HepG2 (cell line): ENCODE measurements around the gene TNFAIP1. TPM values are rescaled to one million over a fixed set of nuclear protein-coding genes. Genes with fewer than 3 reads are reported as not detected.

Experiments
- ATF2 ChIP-seq: sonication (generic); formaldehyde crosslinking; IDR thresholded peaks from 2 replicates; pipeline ENCODE4 v1.4.0; 2020; ENCODE audit warnings: missing genetic modification reagents
- CCDC6 ChIP-seq: sonication (generic); formaldehyde crosslinking; IDR thresholded peaks from 2 replicates; pipeline ENCODE4 v1.8.1; 2022; ENCODE audit warnings: mild to moderate bottlenecking, missing genetic modification reagents, moderate library complexity
- EP300 ChIP-seq, 3 experiments: sonication (generic) in 1 of 3; formaldehyde crosslinking in 1 of 3; IDR thresholded peaks; 2 replicates each; pipeline versions ENCODE4 v1.5.1 to v1.6.1; 2011 to 2020; ENCODE audit warnings: low read depth in 2 of 3, low read length in 2 of 3, borderline replicate concordance in 1 of 3, improper control_type of control experiment in 1 of 3, mild to moderate bottlenecking in 1 of 3, missing genetic modification reagents in 1 of 3, moderate library complexity in 1 of 3
- FOSL2 ChIP-seq: sonication (generic); formaldehyde crosslinking; IDR thresholded peaks from 2 replicates; pipeline ENCODE4 v1.4.0; 2020; ENCODE audit warnings: missing genetic modification reagents
- HBP1 ChIP-seq: IDR thresholded peaks from 2 replicates; pipeline ENCODE4 v1.6.1; 2016; ENCODE audit warnings: low read depth, control low read depth
- KLF16 ChIP-seq, 2 experiments: sonication (generic) in 1 of 2; formaldehyde crosslinking in 1 of 2; IDR thresholded peaks; 2 replicates each; pipeline versions ENCODE4 v1.6.1 to v1.8.0; 2016 to 2023; ENCODE audit warnings: missing genetic modification reagents in 2 of 2, missing compliant biosample characterization in 1 of 2
- LCORL ChIP-seq, 2 experiments: fragments of 450-650 bp in 1 of 2; sonication (generic) in 1 of 2; formaldehyde crosslinking in 1 of 2; IDR thresholded peaks; 2 replicates each; pipeline versions ENCODE4 v1.5.0 to v1.6.1; 2017 to 2020; ENCODE audit warnings: antibody characterized with exemption in 1 of 2, missing genetic modification reagents in 1 of 2
- NFYB ChIP-seq: sonication (generic); formaldehyde crosslinking; IDR thresholded peaks from 2 replicates; pipeline ENCODE4 v1.4.0; 2020; ENCODE audit warnings: missing genetic modification reagents
- NFYC ChIP-seq: IDR thresholded peaks from 2 replicates; pipeline ENCODE4 v1.6.1; 2016; ENCODE audit warnings: missing genetic modification reagents, missing compliant biosample characterization
- ONECUT2 ChIP-seq: sonication (generic); formaldehyde crosslinking; IDR thresholded peaks from 2 replicates; pipeline ENCODE4 v1.4.0; 2020; ENCODE audit warnings: missing genetic modification reagents
- RARG ChIP-seq: sonication (generic); formaldehyde crosslinking; IDR thresholded peaks from 2 replicates; pipeline ENCODE4 v1.4.0; 2020; ENCODE audit warnings: low read depth, mild to moderate bottlenecking, missing genetic modification reagents
- RCOR2 ChIP-seq: IDR thresholded peaks from 2 replicates; pipeline ENCODE4 v1.6.1; 2016; ENCODE audit warnings: missing biosample characterization, missing genetic modification reagents
- SNAPC4 ChIP-seq: sonication (generic); formaldehyde crosslinking; IDR thresholded peaks from 2 replicates; pipeline ENCODE4 v1.4.0; 2020; ENCODE audit warnings: mild to moderate bottlenecking, missing genetic modification reagents
- TGIF2 ChIP-seq: IDR thresholded peaks from 2 replicates; pipeline ENCODE4 v1.6.1; 2016; ENCODE audit warnings: control low read depth, missing compliant biosample characterization
- ZBTB20 ChIP-seq: sonication (generic); formaldehyde crosslinking; IDR thresholded peaks from 2 replicates; pipeline ENCODE4 v1.8.1; 2023; ENCODE audit warnings: missing genetic modification reagents, low read depth, mild to moderate bottlenecking, borderline replicate concordance
- ZNF34 ChIP-seq: sonication (generic); formaldehyde crosslinking; IDR thresholded peaks from 2 replicates; pipeline ENCODE4 v1.4.0; 2020; ENCODE audit warnings: mild to moderate bottlenecking, missing genetic modification reagents, borderline replicate concordance
- ZNF441 ChIP-seq: sonication (generic); formaldehyde crosslinking; IDR thresholded peaks from 2 replicates; pipeline ENCODE4 v1.7.0; 2021; ENCODE audit warnings: missing genetic modification reagents, borderline replicate concordance
- ZNF556 ChIP-seq: sonication (generic); formaldehyde crosslinking; IDR thresholded peaks from 2 replicates; pipeline ENCODE4 v1.4.0; 2020; ENCODE audit warnings: mild to moderate bottlenecking, missing genetic modification reagents, borderline replicate concordance
- ZNF780A ChIP-seq: sonication (generic); formaldehyde crosslinking; IDR thresholded peaks from 2 replicates; pipeline ENCODE4 v1.8.0; 2022; ENCODE audit warnings: mild to moderate bottlenecking, missing genetic modification reagents, moderate library complexity
- ZNF891 ChIP-seq: sonication (generic); formaldehyde crosslinking; IDR thresholded peaks from 2 replicates; pipeline ENCODE4 v1.5.0; 2020; ENCODE audit warnings: mild to moderate bottlenecking, missing genetic modification reagents
- polyA plus RNA-seq, 8 experiments: library from polyadenylated mRNA; depleted of rRNA in 3 of 8; stranded (reverse) in 7 of 8; unstranded in 1 of 8; fragments of >200 nt; fragmentation: Illumina TruSeq in 4 of 8; extraction: Trizol in 4 of 8; gene quantifications; 2 replicates each; pipeline versions ENCODE4 v1.2.1 to v1.2.3, GENCODE V29; 2011 to 2016; ENCODE audit warnings: low read depth in 4 of 8, missing spikeins in 1 of 8, mixed read lengths in 1 of 8; ENCODE audit not compliant: insufficient read depth in 1 of 8
- total RNA-seq, 5 experiments: library from RNA; depleted of rRNA; stranded (reverse); fragments of >200 nt; fragmentation: Illumina TruSeq; extraction: Trizol; gene quantifications; 2 replicates each; pipeline ENCODE4 v1.2.3, GENCODE V29; 2016; ENCODE audit warnings: low read depth in 1 of 5

TNFAIP1 gene
- total and polyA plus RNA-seq, 2 of the 13 experiments (the other 11 are each of a cell fraction or from before 2014, with no cell fraction given) = 17.5 to 40.6 TPM

GRCh38 chr17:28335959-28336871 is 654 bp downstream of the TNFAIP1 start (continued):
- TF ChIP-seq HBP1 (CRISPR knock-in tag) = 0 out of 2 replicates have a peak, but pooled peaks have one; percentile 72
- no peak for TF ChIP-seq KLF16 (CRISPR knock-in tag; IDR thresholded peaks at IDR 0.05)
- peak; percentile 32; the same call in 1 of the 2 replicates for TF ChIP-seq NFYB
- TF ChIP-seq ZNF780A = no peak
- no peak for TF ChIP-seq ONECUT2 (CRISPR knock-in tag)
- peak; percentile 31; the same call in 1 of the 2 replicates for TF ChIP-seq FOSL2 (CRISPR knock-in tag)
- 0 out of 2 replicates have a peak, but pooled peaks have one; percentile 57 for TF ChIP-seq CCDC6 (CRISPR knock-in tag)
- peak; percentile 39; the same call in 1 of the 2 replicates for TF ChIP-seq NFYC
- no peak for TF ChIP-seq RARG (CRISPR knock-in tag)
- peak; percentile 56; the same call in 1 of the 2 replicates for TF ChIP-seq ZNF441
- TF ChIP-seq ATF2 (CRISPR knock-in tag) = peak; percentile 48; the same call in 1 of the 2 replicates
- TF ChIP-seq RCOR2 = no peak
- no peak for TF ChIP-seq SNAPC4 (CRISPR knock-in tag)
- no peak for TF ChIP-seq LCORL (IDR thresholded peaks at IDR 0.05)
- TF ChIP-seq LCORL (CRISPR knock-in tag; IDR thresholded peaks at IDR 0.05) = 0 out of 2 replicates have a peak, but pooled peaks have one; percentile 9
- TF ChIP-seq ZNF34 = peak; percentile 13; the same call in 1 of the 2 replicates
- 0 out of 2 replicates have a peak, but pooled peaks have one; percentile 6 for TF ChIP-seq ZBTB20 (CRISPR knock-in tag)
- TF ChIP-seq EP300 (IDR thresholded peaks at IDR 0.05; ENCODE audit: low read depth in 2 of 2, low read length in 2 of 2) = no peak
- no peak for TF ChIP-seq EP300 (CRISPR knock-in tag; IDR thresholded peaks at IDR 0.05; ENCODE audit: borderline replicate concordance)
- TF ChIP-seq ZNF556 (CRISPR knock-in tag) = 0 out of 2 replicates have a peak, but pooled peaks have one; percentile 4
- peak; percentile 66; the same call in 1 of the 2 replicates for TF ChIP-seq TGIF2 (CRISPR knock-in tag)
- peak; percentile 54; the same call in 1 of the 2 replicates for TF ChIP-seq ZNF891 (CRISPR knock-in tag)
